MM.1S (cell line): ENCODE data around the gene UBAC1.

Experiments
- CTCF ChIP-seq: fragments of 300-600 bp; sonication (generic); IDR thresholded peaks from 2 replicates; pipeline ENCODE4 v1.5.1; 2016; ENCODE audit warnings: antibody characterized with exemption, low read length, mixed read lengths
- EZH2 ChIP-seq: fragments of 300-600 bp; sonication (generic); optimal IDR thresholded peaks from 2 replicates; pipeline ENCODE3; 2017; ENCODE audit warnings: low read depth, mild to moderate bottlenecking, antibody characterized with exemption, low read length, mixed read lengths

- TF ChIP-seq CTCF (no peak), EZH2 (no peak)
Measured at GRCh38 chr9:135907431-135908092, 53.6 kb downstream of the UBAC1 start, which contains the start of gene CAMSAP1.
